ENCODE data around the gene TBC1D7.

Gene TBC1D7

DNA sequence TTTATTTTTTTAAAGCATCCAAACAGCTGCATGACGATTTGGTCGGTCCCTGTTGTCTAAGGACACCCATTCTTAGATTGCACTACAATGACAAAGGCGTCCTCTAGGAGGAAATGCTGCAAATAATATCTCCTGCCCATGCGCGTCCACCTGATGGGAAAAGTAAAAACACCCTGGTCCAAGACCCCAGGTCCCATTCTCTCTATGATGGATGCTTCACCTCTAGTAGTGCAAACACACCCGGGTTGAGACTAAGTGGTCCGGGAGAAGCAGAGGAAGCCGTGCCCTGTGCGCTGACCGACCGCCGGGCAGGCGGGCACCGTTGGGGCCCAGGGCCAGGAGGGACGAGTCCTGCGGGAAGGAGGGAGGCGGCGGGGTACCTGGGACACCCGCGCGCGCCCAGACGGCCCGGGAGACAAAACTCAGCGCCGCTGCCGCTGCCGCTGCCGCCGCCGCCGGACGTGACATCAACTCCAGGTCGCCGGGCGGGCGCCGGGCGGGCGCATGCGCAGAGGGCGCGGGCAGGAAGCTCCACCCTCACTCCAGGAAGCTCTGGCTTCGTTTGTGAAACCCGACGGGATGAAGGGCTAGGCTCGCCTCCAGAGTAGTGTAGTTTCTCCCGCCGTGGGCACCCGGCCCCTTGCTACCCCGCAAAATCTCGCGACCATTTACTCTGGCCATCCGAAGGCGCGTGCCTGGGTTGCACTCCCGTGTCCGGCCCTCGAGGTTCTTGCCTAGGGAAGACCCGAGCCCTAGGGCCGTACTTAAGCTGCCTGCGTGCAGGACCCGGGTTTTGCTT, at the start of gene TBC1D7:
Gene TBC1D7 (minus strand): TSS at position 462 of the 799 bp plus-strand sequence. CDS start 1,639 bp downstream, outside the sequence.
- H3K4me3 ChIP-seq (ENCODE audit: low read depth, low read length), result peak within 1 kb of the TSS; percentile 87
- peak; percentile 93 for DNase-seq (ENCODE audit: low read depth, low spot score)
- in situ Hi-C loops (cut with HindIII; ENCODE audit: low sequenced_read_pairs), result no loop called here
- TF ChIP-seq, protein P1, sequence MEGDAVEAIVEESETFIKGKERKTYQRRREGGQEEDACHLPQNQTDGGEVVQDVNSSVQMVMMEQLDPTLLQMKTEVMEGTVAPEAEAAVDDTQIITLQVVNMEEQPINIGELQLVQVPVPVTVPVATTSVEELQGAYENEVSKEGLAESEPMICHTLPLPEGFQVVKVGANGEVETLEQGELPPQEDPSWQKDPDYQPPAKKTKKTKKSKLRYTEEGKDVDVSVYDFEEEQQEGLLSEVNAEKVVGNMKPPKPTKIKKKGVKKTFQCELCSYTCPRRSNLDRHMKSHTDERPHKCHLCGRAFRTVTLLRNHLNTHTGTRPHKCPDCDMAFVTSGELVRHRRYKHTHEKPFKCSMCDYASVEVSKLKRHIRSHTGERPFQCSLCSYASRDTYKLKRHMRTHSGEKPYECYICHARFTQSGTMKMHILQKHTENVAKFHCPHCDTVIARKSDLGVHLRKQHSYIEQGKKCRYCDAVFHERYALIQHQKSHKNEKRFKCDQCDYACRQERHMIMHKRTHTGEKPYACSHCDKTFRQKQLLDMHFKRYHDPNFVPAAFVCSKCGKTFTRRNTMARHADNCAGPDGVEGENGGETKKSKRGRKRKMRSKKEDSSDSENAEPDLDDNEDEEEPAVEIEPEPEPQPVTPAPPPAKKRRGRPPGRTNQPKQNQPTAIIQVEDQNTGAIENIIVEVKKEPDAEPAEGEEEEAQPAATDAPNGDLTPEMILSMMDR (IDR thresholded peaks at IDR 0.05; ENCODE audit: low read depth, low read length), result no peak

DNA sequence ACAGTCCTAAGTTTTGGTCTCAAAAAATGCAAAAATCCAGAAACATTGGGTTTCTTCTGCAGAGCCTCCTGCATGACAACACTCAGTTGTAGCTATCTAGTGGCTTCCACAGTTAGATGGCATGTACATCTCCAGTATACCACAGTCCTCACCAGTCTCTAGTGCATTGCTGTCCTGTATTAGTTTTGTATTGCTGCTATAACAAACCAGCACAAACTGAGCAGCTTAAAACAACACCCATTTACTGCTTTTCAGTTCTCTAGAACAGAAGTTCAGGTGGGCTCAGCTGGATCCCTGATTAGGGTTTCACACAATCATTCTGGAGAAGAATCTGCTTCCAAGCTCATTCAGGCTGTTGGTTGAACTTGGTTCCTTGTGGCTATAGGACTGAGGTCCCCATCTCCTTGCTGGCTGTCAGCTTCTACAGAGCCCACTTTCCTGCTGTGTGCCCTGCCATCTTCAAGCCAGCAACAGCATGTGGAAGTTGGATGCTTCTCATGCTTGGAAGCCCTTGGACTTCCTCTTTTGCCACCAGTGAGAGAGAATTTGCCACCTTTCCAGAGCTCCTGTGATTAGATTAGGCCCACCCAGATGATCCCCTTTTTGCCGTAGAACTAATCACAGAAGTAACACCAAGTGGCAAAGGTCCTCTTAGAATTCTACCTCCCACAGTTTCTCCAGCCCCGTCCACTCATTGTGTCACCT, 48.9 kb upstream of the TBC1D7 start:
- TF ChIP-seq, protein P1 (IDR thresholded peaks at IDR 0.05; ENCODE audit: low read depth, low read length), result no peak
- no peak for DNase-seq (ENCODE audit: low read depth, low spot score)
- no peak overlapping the region for H3K4me3 ChIP-seq (ENCODE audit: low read depth, low read length)
- in situ Hi-C loops (cut with HindIII; ENCODE audit: low sequenced_read_pairs), result no loop called here

DNA sequence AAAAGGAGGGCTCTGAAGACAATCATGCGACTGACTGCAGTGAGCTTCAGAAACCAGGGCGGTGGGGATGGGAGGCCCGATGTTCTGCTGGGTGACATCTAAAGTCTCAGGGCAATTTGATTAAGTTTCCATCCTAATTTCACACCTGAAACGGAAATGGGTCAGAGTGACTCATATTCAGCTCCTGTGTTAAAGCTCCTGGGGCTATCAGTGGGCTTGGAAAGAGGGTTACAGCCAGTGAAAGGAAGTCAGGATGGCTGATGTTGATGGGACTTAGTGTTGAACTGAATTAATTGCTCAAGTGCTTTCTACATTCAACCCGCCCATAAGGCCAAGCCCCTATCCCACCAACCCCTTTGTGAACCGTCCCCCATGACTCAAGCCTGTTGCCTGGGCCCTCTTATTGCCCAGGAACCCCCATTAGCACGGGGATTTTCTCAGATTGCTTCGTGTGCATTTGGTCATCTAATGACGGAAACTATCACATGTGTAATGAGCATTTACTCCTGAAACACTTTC, 47.1 kb upstream of the TBC1D7 start:
- no peak for DNase-seq (ENCODE audit: low read depth, low spot score)
- no peak overlapping the region for H3K4me3 ChIP-seq (ENCODE audit: low read depth, low read length)
- in situ Hi-C loops (cut with HindIII; ENCODE audit: low sequenced_read_pairs), result no loop called here
- TF ChIP-seq, protein P1 (IDR thresholded peaks at IDR 0.05; ENCODE audit: low read depth, low read length), result no peak

DNA sequence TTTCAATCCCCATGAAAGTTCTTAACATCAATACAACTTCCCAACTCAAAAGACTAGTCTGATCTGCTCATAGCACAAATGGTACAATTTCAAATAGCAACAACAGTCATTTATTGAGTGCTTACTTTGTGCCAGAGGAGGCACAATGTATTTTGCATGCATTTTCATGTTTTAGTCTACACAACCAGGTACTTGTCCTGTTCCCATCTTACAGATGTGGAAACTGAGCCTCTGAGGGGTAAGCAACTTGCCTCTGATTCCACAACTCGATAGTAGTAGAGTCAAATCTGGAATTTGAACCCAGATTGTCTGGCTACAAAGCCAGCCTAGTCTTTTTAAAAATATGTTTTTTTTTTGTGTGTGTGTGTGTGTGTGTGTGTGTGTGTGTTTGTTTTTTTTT, 45.6 kb upstream of the TBC1D7 start:
- TF ChIP-seq, protein P1 (IDR thresholded peaks at IDR 0.05; ENCODE audit: low read depth, low read length), result no peak
- in situ Hi-C loops (cut with HindIII; ENCODE audit: low sequenced_read_pairs), result no loop called here
- DNase-seq (ENCODE audit: low read depth, low spot score), result no peak

DNA sequence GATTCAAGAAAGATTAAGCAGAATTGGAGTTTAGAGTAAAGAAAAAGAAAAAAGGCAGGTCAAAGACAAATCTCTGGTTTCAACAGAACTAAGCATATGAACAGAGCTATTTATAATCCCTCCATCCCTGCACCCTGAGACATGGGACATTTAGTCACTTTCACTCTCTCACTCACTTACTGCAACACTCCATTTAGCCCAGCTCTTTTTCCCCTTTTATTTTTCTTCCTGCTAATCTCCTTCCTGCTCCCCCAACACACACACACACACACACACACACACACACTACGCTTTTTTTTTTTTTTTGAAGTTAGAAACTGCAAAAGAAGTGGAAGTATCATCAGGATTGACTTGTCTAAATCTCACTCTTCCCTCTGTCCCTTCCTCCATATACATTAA, 45.1 kb upstream of the TBC1D7 start:
- in situ Hi-C loops (cut with HindIII; ENCODE audit: low sequenced_read_pairs), result no loop called here
- no peak overlapping the region for H3K4me3 ChIP-seq (ENCODE audit: low read depth, low read length)
- no peak for DNase-seq (ENCODE audit: low read depth, low spot score)
- TF ChIP-seq, protein P1 (IDR thresholded peaks at IDR 0.05; ENCODE audit: low read depth, low read length), result no peak

More for the DNA sequence above, 45.6 kb upstream of the TBC1D7 start:
- no peak overlapping the region for H3K4me3 ChIP-seq (ENCODE audit: low read depth, low read length)

DNA sequence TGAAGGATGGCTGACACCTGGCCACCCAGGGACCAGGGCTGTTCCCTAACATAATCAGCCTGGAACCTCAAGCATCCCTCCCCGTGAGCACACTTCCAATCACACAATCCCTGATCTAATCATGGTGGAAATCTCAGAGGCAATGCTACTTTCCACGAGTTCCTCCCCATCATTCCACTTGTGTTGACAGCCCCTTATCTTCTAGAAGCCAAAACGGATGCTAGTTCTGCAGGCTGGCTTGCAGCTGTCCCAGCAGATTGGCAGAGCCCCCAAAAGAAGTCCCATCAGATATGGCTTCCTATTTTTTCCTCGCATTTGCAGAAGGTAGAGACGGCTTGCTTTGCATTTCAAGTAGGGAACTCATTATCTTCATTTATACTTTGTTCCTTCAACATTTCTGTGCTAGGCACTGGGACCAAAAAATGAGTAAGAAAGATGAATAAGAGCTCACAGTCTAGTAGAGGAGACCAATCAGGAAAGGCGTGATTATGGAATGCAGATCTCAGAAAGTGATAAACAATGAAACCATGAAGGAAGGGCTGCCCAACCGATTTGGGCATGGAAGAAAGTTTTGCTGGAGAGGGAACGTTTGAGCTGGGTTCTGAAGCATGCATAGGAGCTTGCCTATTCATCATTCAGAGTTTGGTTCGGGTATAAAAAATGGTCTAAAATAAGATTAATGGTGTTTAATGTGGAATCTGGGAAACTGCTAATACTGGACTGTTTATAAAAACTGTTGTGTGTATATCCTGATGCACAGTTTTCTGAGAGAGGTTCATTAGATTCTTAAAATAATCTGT, 44.6 kb upstream of the TBC1D7 start:
- in situ Hi-C loops (cut with HindIII; ENCODE audit: low sequenced_read_pairs), result no loop called here
- no peak overlapping the region for H3K4me3 ChIP-seq (ENCODE audit: low read depth, low read length)
- no peak for DNase-seq (ENCODE audit: low read depth, low spot score)
- TF ChIP-seq, protein P1 (IDR thresholded peaks at IDR 0.05; ENCODE audit: low read depth, low read length), result no peak
